Muscle of arm (tissue), 12 donors: ENCODE measurements around the gene SLC7A14. TPM values are rescaled to one million over a fixed set of nuclear protein-coding genes. Genes with fewer than 3 reads are reported as not detected.

Source experiments
- DNase-seq: peaks from one replicate; pipeline ENCODE4 v3.0.0-alpha.2; 2013
- polyA plus RNA-seq, 12 donors: library from polyadenylated mRNA; unstranded; fragments of 120-200 nt; gene quantifications; one replicate each; pipeline ENCODE4 v1.2.1, GENCODE V29; 2013; ENCODE audit not compliant: insufficient read length in 12 of 12

Gene SLC7A14
- polyA plus RNA-seq, 12 donors = 0.17 to 0.64 (median 0.31) TPM; not detected in 2

DNA sequence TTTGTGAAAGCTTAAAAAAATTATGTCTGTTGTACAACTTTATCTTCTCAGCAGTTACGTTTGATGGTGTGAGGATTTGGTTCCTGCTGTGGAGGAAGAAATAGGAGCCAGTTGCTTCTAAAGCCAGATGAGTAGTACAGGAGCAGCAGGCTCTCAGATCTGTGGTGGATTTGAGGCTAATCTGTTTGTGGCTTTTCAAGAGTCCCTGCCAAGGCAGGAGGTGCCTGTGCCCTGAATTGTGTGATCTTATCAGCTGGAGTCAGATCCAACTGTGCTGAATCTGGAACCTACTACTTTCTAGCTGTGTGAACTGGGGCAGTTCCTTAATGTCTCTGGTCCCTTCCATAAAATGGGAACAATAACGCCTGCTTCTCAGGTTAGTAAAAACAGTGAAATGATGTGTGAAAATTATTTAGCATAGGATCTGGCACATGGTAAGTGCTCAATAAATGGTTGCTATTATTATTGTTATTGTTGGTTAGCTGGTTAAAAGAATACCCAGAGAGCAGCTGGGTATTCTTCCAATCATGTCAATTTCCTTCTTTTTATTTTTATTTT, 159.6 kb downstream of the SLC7A14 start:
- no peak for DNase-seq

DNA sequence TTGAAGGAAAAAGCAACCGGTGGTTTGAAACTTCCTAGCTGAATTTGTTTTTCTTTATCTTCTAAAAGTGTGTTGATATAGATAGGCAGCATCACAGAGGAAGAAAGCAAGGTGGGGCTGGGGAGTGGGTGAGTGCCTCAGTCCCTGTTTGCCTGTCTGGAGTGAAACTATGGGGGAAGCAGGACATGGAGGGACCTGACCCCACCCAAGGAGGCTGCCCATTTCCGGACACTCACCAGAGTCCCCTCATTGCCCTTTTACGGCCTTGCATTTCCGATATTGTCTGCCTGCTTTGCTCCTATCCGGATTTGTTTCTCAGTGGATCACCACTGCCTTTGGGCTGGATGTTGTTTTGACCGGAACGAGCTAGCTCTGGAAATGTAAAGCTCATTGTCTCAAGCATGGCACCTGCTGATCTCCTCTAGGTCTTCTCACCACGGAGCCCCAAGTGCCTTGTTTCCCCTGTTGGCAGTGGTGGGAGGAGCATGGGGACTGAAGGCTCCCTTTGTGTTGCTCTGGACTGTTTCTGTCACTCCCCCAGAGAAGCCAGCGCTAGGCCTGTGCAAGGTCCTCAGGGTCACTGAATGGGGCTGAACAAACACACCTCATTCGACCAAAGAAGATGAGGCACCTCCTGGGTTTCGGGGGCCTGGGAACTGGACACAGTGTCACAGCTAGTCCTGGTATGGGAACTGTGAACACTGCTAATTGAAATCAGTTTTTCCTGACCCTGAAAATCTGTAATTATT, 160.2 kb downstream of the SLC7A14 start:
- DNase-seq = no peak

DNA sequence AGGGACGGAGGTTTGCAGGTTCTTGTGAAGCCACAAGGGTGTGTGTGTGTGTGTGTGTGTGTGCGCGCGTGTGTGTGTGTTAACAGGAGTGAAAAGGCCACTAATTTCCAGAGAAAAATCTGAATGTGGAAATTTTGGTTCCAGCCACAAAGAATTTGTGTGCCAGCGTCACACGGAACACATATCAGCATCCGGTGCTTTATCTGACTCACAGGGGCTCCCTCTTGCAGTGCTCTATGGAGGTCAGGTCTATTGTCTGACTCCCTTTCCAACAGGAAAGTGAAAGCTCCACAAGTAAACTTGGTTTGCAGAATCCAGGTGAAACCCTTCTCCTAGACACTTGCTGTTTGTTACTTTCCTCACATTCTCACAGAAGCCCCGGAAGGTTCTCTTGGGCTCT, 161.0 kb downstream of the SLC7A14 start:
- DNase-seq = no peak

DNA sequence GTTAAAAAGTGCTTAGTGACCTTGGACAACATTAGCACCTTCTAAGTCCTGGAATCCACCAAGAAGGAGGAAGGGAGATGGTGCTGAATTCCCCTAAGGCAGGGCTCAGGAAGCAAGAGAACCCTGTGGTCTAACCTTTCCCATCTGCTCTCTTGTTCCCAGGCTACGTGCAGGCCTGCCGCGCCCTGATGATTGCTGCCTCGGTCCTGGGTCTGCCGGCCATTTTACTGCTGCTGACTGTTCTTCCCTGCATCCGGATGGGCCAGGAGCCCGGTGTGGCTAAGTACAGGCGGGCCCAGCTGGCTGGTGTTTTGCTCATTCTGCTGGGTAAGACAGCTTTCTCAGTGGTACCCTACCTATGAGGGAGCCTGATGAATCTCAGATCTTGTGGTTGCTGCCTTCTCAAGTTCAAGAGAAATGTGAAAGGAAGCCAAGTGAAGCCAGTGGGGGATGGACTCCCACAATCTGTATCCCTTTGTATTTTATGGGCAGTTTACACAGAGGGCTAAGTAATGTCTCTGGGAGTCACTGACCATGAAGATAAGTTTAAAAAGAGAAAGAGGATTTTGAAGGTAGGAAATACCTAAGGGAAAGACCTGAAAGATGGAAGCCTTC, 162.8 kb downstream of the SLC7A14 start:
- no peak for DNase-seq

DNA sequence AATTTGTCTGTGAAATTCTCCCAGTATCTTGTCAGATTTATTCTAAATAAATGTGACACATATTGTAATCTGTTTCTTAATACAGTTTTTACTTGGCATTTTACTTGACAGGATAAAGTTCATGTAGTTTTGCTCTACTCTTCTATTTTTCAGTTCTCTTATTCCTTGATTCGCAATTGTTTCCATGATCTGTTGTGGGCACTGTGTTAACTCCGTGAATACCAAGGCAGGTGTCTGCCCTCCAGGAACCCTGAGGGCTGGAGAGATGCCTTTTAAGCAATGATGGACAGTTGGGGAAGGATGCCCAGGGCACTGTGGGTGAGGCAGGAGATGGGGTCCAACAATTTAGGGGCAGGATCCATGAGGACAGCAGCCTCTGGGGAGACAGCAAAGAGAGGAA, 164.1 kb downstream of the SLC7A14 start:
- DNase-seq = no peak

DNA sequence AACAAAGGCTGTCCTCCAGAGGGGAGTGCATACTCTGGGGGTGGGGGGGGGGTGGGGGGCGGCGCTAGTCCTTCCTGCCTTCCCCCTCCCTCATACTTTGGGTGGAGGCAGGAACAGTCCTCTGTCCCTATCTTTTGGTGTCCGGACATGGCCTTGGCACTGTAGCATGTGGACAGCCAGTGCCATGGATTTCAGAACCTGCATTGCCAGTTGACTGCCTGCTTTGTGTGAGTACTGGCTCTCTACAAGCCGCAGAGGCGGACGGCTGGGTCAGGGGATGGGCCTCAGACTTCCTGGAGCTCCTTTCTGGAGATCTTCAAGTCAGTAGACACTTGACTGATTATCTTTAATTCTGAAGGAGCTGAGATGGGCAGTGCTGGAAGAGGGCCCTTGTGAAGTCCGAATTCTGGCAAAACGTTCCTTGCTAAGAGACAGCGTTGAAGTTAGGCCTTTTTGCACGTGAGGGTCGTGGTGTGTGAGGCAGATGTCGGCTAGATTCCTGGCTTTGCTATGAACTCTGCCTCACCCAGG, 164.7 kb downstream of the SLC7A14 start:
- DNase-seq = no peak

DNA sequence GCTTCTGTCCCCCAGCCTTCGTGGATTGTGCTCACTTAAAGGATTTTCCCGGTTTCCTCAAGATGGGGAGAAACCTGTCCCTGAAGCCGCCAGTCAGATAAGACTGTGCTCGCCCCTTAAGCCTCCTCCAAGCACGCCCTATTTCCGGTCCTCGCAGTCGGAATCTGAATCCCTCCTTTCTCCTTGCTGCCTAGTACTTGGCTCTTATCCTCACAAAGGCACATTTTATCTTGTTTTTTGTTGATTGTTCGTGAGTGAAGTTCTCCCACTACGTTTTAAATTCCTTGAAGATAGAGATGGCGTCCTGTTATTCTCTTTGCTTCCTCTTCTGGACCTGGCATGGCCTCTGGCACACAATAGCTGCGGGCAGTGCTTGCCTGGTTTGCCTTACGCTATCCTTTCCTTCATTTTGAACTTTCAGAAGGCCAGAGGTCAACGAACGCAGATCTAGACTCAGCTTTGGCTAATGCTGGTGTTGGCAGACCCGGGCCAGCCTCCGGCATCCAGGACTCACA, 165.5 kb downstream of the SLC7A14 start:
- DNase-seq = no peak

DNA sequence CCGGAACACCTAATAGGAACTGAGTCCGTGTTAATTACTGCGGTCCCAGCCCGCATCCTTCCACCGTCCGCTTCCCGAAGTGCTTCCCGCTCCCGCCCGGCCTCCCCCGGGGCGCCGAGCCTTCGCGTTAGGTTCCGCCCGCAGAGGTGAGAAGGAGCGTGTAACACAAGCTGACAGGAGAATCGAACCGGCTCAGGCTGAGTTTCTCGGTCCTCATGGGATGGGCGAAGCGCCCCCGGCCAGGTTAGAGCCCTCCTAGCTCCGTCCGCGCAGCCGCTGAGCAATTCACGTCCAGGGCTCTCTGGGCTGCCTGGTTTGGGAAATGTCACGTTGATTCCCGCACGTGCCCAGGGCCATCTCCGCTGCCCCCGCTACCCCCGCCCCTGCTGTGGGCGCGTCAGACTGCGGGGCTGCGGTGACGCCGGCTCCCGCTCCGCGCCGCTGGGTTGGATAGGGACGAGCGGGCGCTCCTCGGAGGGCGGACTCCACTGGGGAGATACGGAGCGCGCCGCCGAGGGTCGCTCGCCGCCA, 166.3 kb downstream of the SLC7A14 start:
- peak; percentile 4 for DNase-seq

DNA sequence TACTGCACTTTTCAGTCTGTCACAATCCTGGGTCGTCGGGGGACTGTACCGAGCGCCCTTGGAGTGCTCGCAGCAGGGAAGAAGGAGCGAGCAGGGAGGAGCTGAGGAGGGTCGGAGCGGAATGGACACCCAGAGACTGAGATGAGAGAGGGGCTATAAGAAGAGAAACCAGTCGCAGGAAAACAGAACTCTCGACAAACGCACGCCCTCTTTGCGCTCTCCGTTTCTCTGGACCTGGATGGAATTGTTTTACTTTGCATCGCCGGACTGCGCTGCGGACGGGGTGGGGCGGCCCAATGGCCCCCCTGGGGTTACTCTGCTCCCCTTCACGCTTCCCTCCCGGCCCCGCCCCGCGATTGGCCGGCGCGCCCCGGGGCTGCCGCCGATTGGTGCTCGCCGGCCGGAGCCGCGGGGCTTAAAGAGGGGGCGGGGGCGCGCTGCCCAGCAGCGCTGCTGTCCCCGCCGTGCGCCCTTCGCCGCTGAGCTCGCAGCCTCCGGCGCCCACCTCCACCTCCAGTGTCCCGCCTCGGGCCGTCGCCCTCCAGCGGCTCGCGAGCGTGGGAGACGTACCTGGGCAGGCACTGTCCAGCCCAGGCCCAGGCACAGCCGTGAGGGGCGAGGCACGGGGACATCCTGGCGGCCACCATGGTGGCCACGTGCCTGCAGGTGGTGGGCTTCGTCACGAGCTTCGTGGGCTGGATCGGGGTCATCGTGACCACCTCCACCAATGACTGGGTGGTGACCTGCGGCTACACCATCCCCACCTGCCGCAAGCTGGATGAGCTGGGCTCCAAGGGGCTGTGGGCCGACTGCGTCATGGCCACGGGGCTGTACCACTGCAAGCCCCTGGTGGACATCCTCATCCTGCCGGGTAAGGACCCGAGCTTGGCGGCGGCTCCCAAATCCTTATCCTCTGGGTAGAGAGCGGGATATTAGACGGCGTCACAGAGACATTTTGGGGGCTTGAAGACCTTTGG, 167.2 kb downstream of the SLC7A14 start, which contains the start of gene CLDN11:
TSS of gene CLDN11 (plus strand) at position 447 of the 977 bp plus-strand sequence. CDS start at position 646, 199 bp downstream.
- DNase-seq = peak; percentile 20

DNA sequence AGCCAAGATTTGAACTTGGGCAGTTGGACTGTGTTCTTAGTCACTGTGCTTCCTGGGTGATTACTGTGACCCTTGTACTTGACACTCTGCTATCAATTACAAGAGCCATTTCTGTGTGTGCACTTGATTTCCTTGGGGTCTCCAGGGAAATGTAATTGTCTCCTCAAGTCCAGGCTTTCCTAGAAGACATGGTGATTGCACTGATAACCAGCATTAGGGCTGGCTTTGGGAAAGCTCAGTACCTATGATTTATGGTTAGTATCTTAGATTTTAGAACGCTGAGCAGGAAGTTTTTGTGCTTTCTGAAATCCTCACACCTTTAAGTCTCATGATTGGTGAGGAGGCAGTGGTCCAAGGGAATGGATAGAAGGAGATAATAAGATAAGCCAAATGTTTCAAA, 168.8 kb downstream of the SLC7A14 start:
- no peak for DNase-seq

DNA sequence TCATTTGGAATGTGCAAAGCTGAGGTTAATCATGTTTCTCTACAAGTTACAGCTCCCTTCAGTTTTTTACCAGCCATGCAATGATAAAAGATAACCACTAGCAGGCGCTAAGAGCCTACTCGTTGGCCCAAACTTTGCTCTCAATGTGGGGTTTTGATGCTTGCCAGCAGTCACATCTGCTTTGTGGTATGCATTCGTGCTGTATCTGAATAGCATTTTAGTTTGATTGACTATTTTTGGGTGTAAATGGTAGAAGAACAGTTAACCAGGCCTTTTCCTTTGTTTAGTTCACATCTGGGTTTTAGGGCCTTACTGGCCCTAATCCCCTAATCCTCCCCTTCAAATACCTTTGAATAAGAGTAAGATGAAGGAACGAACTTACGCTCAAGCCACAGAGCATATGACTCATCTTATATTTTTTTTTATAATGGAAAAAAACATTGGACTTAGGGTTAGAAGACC, 171.6 kb downstream of the SLC7A14 start:
- peak; percentile 71 for DNase-seq

DNA sequence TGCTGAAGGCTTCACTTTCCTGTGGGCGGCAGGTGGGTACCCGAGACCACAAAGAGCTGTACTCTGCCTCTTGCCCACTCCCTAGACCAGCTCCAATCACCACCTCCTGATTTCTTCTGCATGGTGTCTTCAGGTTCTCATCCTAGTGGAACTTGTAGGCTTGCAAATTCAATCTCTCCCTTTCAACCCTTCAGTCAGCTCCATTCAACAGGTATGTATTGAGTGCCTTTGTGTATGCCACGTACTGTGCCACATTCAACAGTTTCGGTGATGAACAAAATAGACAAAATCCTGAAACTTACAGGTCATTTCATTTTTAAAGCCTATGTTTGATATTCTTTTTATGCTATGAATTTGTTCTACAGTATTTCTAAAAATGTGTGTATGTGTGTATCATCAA, 172.6 kb downstream of the SLC7A14 start:
- DNase-seq = no peak

DNA sequence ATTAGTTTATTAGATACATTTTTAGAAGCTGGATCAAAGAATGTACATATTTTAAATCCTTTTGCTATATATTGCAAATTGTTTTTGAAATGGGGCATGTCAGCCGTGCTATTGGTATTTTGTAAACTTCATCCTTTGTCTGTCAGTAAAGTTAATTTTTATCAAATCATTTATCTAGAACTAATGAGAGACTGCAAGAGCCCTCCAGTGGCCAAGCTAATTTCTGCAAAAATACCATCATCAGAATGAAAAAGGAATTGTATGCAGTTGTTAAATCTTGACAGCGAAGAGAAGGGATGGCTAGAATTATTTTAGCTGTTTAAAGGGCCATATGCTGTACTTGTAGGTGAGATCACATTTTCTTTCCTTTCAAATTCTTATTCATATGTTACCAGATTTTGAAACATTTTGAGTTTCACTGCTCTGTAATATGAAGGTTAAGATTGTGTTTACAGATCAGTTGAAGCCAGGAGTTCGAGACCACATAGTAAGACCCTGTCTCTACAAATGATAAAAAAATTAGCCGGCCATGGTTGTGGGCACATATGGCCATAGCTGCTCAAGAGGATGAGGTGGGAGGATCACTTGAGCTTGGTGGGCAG, 175.3 kb downstream of the SLC7A14 start:
- peak; percentile 29 for DNase-seq

Other genes with a start within 250 kb of the SLC7A14 start
- 10 to 100 TPM; 21.1 to 57.6 (median 28.4) TPM for gene SKIL, start 228.4 kb downstream of the SLC7A14 start, polyA plus RNA-seq
- gene CLDN11, start 167.2 kb downstream of the SLC7A14 start, polyA plus RNA-seq = 10 to 100 TPM in 2 of 12 donors, 1 to 10 TPM in 8, not detected in 2; 1.8 to 35.1 (median 2.5) TPM